ENCODE data around the gene SPAM1.
"Not testable (repeated sequence)": the region's sequence is repeated elsewhere in the genome, so short reads cannot be mapped to it uniquely, and the experiment has no call there.

Gene SPAM1

DNA sequence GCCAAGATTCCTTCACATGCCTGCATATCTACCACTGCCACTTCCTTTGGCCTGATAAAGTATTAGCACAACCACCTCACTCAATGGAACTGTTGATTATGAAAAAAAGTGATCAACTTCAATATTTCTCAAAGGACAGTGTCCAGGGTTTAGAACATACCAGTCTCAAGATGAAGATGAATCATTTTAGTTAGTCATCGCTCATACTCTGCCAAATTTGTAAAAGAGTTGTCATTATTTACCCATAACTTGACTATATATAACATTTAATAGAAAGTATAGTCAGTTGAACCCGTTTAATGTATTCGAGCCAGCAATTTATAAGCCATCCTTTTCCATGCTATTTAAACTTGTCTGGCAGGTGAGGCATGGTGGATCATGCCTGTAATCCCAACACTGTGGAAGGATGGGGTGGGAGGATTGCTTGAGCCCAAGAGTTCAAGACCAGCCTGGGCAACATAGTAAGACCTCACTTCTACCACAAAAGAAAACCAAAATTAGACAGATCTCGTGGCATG is 33.2 kb downstream of the SPAM1 start:
- no peak for DNase-seq (ENCODE audit: low spot score)

DNA sequence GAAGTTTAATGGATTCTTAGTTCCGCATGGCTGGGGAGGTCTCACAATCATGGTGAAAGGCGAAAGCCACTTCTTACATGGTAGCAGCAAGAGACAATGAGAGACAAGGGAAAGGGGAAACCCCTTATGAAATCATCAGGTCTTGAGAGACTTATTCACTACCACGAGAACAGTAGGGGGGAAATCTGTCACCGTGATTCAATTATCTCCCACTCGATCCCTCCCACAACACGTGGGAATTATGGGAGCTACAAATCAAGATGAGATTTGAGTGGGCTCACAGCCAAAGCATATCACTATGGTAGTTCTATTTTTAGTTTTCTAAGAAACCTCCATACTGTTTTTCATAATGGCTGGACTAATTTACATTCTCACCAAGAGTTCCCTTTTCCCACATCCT is 36.7 kb downstream of the SPAM1 start:
- DNase-seq (ENCODE audit: low spot score), result no peak

DNA sequence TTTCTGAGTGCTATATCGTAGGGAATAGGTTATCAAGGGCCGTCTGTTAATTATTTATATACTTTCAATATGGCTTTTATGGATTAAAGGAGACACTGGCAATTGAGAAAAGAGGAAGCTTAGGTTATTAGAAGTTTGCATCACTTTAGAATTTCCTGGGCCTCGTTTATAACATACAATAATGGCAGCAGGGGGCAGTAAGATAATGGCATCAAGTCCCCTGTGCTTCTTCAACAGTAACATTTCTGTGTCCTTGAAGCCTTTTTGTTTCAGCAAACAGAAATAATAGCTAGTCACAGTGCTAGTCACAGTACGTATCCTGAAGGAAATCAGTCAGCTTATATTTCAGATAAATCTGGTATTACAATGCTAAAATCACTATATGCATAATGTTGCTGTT is 41.9 kb downstream of the SPAM1 start:
- DNase-seq (ENCODE audit: low spot score), result no peak

DNA sequence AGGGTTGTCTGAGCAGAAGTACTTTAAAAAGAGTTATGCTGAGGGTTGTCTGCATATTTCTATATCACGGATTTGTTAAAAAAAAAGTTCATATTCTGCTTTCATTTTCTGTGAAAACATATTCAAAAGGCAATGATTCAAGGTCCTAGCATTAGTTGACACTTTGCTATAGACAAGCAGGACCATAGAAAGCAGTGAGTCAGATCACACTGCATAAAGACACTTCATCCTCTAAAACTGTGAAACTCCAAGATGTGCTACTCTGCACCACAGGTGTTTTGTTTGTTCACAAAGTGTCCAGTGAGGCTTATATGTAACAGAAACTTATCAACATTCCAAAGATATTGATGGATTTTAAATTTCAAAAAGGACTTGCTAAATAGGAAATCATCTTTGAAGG is 47.0 kb downstream of the SPAM1 start:
- no peak for DNase-seq (ENCODE audit: low spot score)

DNA sequence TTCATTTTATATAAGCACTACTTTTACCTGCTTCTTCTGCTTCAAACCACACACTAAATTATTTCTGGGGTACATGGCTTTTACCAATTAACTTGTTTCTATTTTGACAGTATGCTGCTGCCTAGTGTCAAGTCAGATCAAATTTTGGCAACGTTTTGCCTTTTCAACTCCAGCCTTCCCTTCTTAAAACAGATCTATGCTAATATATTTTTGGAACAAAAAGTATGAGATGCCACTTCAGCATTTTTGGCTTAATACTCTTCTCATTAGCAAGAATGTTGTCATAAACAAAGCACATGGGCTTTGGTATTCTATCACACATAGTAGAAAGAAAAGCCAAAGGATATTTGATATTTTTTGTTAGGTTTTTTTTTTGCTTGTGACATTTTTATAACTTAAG is 47.8 kb downstream of the SPAM1 start:
- DNase-seq (ENCODE audit: low spot score), result no peak

DNA sequence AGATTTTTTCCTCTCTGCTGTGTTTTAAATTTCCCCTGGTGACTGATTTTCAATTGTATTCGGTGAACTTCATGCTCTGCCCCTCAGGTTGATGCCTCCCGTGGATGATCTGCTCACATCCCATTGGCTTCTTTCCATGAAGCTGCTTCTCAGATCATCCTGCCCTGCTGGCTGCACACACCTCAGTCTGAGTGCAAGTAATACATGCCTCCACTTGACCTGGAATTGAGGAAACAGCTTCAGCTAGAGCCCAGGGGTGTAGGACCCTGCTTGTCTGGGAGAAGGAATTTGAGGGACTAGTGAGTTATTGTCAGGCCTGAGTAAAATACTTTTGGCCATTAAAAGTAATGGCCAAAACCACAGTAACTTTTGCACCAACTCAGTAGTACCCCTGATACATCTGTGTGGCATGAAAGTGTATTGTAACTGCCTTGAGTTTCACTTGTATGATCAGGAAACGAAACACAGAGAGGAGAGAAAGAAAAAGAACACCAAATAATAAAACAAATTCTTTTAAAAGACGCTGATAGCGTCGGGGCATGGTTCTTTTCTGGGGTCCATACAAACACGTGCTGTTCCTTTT is 49.4 kb downstream of the SPAM1 start:
- DNase-seq (ENCODE audit: low spot score), result no peak

DNA sequence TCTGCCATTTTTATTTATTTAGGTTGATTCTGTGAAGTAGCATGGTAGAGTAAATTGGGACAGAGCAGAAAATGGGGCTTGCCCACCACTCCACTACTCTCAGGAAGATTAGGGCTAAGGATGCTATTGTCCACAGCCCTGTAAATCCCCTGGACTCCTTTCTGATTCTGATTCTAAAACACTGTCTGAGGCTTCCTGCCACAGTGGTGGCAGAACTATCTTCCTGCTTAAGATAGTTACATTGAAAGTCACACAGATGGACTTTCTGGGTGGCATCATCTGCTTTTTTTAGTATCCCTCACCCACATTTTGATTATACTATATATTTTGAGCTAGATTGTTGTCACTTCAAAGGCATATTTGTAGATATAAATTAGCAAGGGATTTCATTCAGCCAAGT is 50.0 kb downstream of the SPAM1 start:
- DNase-seq (ENCODE audit: low spot score), result no peak

DNA sequence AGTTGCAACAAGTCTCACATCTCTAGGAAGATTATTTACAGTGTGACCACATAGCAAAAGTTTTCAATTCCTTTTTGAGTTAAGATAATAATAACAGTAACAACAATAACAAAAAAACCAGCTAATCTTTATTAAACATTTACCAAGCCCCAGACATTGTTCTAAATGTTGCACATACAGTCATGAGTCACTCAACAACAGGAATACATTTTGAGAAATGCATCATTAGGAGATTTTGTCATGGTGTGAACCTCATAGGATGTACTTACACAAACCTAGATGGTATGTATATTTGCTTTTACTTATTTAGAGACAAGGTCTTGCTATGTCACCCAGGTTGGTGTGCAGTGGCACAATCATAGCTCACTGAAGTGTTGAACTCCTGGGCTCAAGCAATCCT is 52.0 kb downstream of the SPAM1 start:
- no peak for DNase-seq (ENCODE audit: low spot score)

DNA sequence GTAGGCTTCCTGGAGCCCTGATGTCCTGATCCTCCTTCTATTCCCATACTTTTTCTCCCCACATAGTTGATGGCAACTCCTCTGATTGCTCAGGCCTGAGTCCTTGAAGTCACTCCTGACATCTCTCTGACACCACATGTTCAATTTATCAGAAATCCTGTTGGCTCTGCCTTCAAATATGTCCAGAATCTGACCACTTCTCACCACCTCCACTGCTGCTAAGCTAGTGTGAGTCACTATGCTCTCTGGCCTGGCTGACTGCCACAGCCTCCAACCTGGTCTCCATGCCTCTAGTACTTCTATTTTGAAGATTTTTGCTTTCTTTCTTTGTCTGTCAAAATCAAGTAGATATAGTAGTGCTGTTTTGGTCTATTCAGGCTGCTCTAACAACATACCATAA is 54.8 kb downstream of the SPAM1 start:
- DNase-seq (ENCODE audit: low spot score), result no peak

DNA sequence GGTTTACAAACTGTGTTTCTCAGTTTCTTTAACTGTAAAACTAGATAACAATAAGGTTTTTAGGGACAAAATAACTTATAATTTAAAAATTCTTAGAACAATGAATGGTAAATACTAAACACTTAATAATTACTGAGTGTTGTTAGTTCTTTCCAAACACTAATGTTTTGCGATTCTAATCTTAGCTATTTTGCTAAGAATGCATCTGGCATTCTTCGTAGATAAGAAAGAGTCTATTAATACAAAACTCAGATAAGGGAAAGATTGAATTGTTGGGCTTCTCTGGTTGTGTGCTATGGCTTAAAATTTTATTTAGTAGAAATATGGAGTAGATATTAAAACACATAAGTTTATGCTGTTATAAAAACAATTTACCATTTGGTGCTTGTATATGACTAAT is 62.4 kb downstream of the SPAM1 start:
- DNase-seq (ENCODE audit: low spot score), result no peak

DNA sequence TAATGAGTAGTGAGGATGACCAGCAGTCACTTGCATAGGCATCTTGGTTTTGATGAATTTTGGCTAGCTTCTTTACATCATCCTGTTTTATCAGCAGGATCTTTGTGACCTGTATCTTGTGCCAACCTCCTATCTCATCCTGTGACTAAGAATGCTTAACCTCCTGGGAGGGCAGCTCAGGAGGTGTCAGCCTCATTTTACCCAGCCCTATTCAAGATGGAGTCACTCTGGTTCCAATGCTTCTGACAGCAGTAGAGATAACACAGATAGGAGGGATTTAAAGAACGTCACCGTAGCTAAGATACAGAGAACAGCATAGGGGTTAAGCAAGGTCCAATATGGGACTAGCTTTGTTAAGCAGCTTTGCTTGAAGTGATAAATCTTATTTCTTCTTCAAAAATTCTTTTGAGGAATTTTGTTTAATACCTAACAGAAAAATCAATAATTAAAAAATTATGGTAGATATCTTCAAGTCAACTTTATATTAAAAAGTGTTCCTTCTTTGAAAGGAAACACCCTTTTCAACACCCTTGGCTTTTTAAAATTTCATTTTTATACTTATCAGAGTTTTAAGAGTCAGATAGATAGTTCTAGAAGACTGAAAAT is 68.0 kb downstream of the SPAM1 start:
- DNase-seq (ENCODE audit: low spot score), result no peak

DNA sequence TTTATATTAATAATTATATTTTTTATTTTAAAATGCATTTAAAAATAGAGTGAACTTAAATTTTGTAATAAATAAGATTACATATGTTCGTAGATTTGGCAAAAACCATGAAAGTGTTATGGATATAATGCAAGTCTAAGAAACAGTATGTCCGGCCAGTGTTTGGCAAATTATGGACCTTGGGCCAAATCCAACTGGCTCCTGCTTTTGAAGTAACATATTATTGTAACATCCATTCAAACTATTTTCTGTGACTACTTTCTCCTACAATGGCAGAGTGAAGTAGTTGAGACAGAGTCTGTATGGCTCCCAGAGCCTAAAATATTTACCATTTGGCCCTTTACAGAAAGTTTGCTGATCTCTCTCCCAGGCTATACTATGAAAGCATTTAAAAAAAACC is 69.0 kb downstream of the SPAM1 start:
- no peak for DNase-seq (ENCODE audit: low spot score)

DNA sequence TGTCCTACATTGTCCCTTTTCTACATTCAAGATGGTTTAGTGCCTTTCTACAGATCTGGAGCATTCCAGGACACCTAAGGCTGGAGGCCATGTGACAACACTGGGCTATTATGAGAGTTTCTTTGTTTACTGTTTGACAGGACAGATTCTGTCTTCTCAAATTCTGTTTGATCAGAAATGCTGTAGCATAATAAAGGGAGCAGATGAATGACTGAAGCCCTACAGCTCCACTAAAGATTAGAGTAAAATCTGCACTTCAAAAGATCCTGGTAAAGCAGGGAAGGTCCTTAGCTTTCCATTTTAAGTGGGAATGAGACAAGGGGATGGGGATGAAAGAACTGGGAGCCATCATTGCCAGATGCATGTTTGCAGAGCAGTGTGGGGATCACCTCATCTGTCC is 69.4 kb downstream of the SPAM1 start:
- DNase-seq (ENCODE audit: low spot score), result no peak

DNA sequence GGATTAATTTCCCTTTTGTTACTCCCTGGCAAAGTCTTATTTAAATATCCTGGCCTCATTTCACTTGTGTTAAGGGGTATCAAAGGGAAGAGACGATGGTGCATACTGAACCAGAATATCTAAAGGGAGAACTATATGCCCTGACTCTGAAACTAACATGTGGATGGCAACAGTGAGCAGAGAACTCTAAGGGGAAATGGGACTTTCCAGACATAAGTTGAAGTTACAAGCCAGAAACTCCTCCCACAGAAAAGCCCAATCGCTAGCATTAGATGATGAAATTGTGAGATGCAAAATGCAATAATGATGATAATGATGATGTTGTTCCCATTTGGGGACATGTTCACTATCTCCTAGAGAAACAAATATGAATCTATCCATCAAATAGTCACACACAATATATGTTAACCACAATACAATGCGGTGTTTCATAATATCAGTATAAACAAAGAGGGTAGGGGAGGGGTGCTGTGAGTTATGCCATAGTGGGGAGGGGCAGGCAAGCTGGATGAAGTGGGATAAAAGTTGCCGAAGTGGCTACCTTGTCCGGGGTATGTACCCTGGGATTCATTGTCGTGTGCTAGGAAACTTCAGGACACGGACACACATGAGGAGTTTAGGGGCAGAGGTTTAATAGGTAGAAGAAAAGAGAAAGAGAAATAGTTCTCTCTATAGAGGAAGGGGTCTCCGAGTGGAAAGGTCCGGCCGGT is 70.7 kb downstream of the SPAM1 start:
- no peak for DNase-seq (ENCODE audit: low spot score)

DNA sequence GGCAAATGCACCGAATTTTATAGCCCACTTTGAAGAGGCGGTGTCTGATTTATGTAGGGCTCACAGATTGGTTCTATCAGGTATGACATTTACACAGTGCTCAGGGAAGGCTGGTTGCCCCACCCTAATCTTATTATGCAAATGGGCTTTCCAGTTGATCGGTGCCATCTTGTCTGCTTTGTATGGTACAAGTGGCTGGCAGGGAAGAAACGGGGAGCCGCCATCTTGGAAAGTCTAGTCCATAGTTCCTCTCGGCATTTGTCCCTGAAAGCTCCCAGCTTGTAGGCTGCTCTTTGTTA is 71.2 kb downstream of the SPAM1 start:
- no peak for DNase-seq (ENCODE audit: low spot score)

DNA sequence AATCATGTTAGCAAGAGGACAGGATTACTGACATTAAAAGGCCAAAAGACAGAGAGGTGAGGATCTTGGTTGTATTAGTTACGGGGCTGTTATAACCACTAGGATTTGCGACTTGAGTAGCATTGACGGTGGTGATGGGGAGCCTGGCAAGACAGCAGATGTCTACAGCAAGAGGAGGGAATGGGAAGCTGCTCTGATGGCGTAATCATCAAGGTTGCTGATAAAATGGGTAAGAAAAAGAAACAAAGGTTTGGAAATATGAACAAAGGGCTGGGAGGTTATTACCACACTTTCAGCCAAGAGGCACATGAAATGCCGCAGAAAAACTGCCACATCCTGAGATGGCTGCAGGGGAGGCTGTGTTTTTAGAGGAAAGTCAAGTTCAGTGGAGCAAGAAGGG is 73.9 kb downstream of the SPAM1 start:
- no peak for DNase-seq (ENCODE audit: low spot score)

DNA sequence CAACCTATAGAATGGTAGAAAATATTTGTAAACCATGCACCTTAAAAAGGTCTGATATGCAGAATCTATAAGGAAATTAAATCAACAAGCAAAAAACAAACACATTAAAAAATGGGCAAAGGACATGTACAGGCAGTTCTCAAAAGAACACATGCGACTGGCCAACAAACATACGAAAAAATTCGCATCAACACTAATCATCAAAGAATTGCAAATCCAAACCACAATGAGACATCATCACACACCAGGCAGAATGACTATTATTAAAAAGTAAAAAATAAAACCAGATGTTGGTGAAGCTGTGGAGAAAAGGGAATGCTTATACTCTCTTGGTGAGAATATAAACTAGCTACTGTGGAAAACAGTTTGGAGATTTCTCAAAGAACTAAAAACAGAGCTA is 74.7 kb downstream of the SPAM1 start:
- DNase-seq (ENCODE audit: low spot score), result no peak

DNA sequence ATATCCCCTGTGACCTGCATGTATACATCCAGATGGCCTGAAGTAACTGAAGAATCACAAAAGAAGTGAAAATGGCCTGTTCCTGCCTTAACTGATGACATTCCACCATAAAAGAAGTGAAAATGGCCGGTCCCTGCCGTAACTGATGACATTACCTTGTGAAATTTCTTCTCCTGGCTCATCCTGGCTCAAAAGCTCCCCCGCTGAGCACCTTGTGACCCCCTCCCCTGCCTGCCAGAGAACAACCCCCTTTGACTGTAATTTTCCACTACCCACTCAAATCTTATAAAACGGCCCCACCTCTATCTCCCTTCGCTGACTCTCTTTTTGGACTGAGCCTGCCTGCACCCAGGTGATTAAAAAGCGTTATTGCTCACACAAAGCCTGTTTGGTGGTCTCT is 83.3 kb downstream of the SPAM1 start:
- not testable (repeated sequence) for DNase-seq (ENCODE audit: low spot score)

DNA sequence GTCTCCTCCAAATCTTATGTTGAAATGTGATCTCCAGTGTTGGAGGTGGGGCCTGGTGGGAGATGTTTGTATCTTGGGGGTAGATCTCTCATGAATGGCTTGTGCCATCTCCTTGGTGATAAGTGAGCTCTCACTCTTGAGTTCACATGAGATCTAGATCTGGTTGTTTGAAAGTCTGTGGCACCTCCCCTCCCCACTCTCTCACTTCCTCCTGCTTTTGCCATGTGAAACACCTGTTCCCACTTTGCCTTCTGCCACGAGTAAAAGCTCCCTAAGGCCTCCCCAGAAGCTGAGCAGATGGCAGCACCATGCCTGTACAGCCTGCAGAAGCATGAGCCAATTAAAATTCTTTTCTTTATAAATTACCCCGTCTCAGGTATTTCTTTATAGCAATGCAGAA is 84.3 kb downstream of the SPAM1 start:
- no peak for DNase-seq (ENCODE audit: low spot score)
